Endothelial cell (in vitro differentiated cells): Measurements from ENCODE around the gene TMEM114. TPM values are rescaled to one million over a fixed set of nuclear protein-coding genes. Genes with fewer than 3 reads are reported as not detected.

Source experiments
- DNase-seq: peaks from one replicate; pipeline ENCODE4 v3.0.0; 2021; ENCODE audit warnings: low spot score
- H3K27ac Mint-ChIP-seq: one replicate; pipeline ENCODE4 v1.8.0; 2021; ENCODE audit warnings: mixed read lengths, inconsistent platforms; ENCODE audit not compliant: unreplicated experiment
- H3K27me3 Mint-ChIP-seq: one replicate; pipeline ENCODE4 v1.8.0; 2021; ENCODE audit warnings: mild to moderate bottlenecking, moderate library complexity, mixed read lengths, inconsistent platforms; ENCODE audit not compliant: unreplicated experiment
- H3K36me3 Mint-ChIP-seq: one replicate; pipeline ENCODE4 v1.8.0; 2021; ENCODE audit warnings: mild to moderate bottlenecking, low read depth, mixed read lengths, inconsistent platforms; ENCODE audit not compliant: unreplicated experiment
- H3K4me1 Mint-ChIP-seq: one replicate; pipeline ENCODE4 v1.8.0; 2021; ENCODE audit warnings: mild to moderate bottlenecking, mixed read lengths, inconsistent platforms; ENCODE audit not compliant: unreplicated experiment
- H3K4me3 Mint-ChIP-seq: one replicate; pipeline ENCODE4 v1.8.0; 2021; ENCODE audit warnings: mild to moderate bottlenecking, mixed read lengths, inconsistent platforms; ENCODE audit not compliant: unreplicated experiment
- H3K9me3 Mint-ChIP-seq: one replicate; pipeline ENCODE4 v1.8.0; 2021; ENCODE audit warnings: mixed read lengths, inconsistent platforms; ENCODE audit not compliant: unreplicated experiment
- total RNA-seq: library from RNA; stranded (reverse); fragmentation: NEBNext Ultra II Directional; extraction: Animal tissue kit (Norgen Biotek cat#: 25700); gene quantifications from one replicate; pipeline ENCODE4 v1.2.1, GENCODE V29; 2021; ENCODE audit not compliant: unreplicated experiment
- TF ChIP-seq, protein P1 (sequence below): fragments of 200-600 bp; sonication (generic); IDR thresholded peaks from one replicate; pipeline ENCODE4 v1.5.0; 2021; ENCODE audit warnings: antibody characterized with exemption; ENCODE audit not compliant: unreplicated experiment

Gene TMEM114
- total RNA-seq, 1 donor from 2014 or later: not detected

DNA sequence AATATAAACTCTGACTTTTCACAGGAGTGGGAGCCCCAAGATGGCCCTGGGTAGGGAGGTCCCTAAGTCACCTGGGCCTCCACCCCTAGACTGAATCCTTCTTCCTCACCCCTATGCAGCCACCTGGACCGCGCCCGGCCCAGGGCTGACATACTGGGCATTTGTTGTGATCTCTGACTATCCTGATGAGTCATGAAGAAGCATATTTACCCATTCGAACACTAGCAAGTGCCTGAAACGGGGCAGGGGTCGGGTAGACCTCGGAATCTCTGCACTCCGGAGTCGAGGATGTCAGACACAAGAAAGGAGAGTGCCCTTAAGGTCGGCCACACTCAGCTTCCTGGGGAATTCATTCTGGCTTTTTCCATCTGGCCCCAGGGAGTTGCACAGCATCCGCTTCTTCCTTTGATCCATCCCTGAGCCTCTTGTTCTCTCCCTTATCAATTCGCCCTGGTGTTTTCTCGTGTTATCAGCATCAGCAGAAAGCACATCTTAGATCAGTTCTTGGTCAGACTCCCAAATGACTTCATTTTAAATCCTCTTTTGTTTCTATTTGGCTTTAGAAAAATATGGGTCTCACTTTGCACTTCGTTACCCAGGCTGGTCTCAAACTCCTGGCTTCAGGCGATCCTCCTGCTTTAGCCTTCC is 41.6 kb upstream of the TMEM114 start:
- no peak for DNase-seq
- H3K4me3 Mint-ChIP-seq: no peak overlapping the region
- no peaks in the 10 kb centered on the region for H3K27me3 Mint-ChIP-seq
- TF ChIP-seq, protein P1, sequence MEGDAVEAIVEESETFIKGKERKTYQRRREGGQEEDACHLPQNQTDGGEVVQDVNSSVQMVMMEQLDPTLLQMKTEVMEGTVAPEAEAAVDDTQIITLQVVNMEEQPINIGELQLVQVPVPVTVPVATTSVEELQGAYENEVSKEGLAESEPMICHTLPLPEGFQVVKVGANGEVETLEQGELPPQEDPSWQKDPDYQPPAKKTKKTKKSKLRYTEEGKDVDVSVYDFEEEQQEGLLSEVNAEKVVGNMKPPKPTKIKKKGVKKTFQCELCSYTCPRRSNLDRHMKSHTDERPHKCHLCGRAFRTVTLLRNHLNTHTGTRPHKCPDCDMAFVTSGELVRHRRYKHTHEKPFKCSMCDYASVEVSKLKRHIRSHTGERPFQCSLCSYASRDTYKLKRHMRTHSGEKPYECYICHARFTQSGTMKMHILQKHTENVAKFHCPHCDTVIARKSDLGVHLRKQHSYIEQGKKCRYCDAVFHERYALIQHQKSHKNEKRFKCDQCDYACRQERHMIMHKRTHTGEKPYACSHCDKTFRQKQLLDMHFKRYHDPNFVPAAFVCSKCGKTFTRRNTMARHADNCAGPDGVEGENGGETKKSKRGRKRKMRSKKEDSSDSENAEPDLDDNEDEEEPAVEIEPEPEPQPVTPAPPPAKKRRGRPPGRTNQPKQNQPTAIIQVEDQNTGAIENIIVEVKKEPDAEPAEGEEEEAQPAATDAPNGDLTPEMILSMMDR: no peak
- H3K4me1 Mint-ChIP-seq: peaks cover 7% of the 10 kb centered on the region
- H3K27ac Mint-ChIP-seq: no peak overlapping the region
- H3K36me3 Mint-ChIP-seq: peaks cover 34% of the 10 kb centered on the region
- no peaks in the 10 kb centered on the region for H3K9me3 Mint-ChIP-seq

DNA sequence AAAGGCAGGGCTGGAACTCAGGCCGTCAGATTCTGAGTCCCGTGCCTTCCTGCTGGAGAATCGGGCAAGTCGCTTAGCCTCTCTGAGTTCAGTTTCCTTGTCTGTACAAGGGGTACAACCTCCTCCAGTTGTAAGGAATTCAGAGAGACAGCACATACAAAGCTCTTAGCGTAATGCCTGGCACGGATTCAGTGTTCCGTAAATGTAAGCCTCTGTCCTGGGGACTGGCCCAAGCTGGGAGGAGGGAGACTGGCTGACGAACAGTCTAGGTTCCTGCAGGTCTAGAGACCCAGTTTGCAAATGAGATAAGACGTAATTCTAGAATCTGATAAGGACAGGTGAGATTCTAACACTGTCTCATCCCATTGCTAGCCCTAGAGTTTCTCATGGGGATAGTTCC is 41.1 kb upstream of the TMEM114 start:
- Mint-ChIP-seq H3K27me3 (no peaks in the 10 kb centered on the region), H3K9me3 (no peaks in the 10 kb centered on the region), H3K27ac (no peak overlapping the region), H3K36me3 (peaks cover 33% of the 10 kb centered on the region), H3K4me3 (no peak overlapping the region), H3K4me1 (peaks cover 7% of the 10 kb centered on the region)
- DNase-seq: no peak
- TF ChIP-seq, protein P1: no peak

DNA sequence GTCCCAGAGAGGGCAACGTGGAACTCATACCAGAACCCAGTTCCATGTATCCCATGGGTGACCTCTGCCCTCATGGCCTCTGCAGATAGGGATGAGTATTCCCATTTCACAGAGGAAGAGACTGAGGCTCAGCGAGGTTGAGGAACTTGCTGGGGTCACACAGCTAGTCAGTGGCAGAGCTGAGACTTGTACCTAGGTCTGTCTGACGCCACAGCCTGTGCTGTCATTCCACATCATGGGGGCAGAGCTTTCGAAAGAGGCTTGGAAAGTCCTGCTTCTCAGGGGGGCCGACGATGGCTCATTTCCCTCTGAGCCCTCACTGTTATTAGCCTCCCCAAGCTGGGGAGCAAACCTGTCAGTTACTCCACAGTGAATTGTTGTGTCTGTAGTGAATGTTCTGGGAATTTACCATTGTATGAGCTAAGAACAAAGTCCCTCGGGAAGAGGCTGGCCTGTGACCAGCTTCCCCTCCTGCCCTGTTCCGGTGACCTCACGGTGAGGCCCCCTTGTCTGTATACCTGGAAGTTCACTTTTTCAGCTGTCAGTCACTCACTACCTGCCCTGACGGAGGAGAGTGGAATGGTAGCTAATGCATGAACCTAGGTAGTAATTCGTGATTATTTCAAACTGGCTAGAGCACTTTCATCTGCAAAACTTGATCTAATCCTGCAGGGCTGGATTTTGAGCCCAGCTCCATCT is 40.1 kb upstream of the TMEM114 start:
- TF ChIP-seq, protein P1: no peak
- Mint-ChIP-seq H3K9me3 (no peaks in the 10 kb centered on the region), H3K27ac (no peak overlapping the region), H3K36me3 (peaks cover 32% of the 10 kb centered on the region), H3K4me3 (no peak overlapping the region), H3K27me3 (no peaks in the 10 kb centered on the region), H3K4me1 (peaks cover 7% of the 10 kb centered on the region)
- no peak for DNase-seq

DNA sequence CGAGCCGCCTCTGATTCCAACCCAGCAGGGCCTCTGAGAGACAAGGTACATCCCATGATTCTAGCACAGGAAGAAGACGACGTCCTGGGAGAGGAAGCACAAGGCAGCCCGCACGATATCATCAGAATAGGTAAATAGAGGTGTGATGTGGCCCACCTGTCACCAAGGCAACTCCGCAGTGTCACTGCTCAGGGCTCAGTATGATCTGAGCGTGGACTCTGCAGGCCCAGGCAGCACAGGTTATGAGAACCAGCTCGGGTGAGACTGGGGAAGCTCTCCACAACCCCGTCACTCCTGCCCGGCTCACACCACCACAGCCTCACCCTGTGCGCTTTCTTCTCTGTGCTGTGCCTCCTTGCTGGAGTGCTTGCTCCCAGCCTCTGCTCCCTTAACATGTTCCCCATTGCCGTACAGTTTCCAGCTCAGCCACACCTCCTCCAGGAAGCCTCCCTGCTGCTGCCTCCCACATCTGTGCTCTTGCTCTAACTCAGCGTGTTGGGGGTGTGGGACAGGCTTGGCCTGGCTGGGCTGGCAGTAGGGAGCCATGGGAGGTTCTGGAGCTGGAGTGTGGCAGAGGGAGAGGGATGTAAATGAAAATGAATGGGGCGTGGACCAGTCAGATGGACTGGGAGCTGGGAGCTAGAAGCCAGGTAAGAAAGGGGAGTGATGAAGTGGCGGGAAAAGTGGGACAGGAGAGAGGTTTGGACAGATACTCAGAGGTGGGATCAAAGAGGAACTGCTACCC is 38.8 kb upstream of the TMEM114 start:
- peaks cover 7% of the 10 kb centered on the region for H3K4me1 Mint-ChIP-seq
- peak overlapping the region; percentile 40 for H3K27ac Mint-ChIP-seq
- H3K9me3 Mint-ChIP-seq: no peaks in the 10 kb centered on the region
- H3K27me3 Mint-ChIP-seq: no peaks in the 10 kb centered on the region
- no peak for DNase-seq
- H3K36me3 Mint-ChIP-seq: peaks cover 32% of the 10 kb centered on the region
- peak overlapping the region; percentile 59 for H3K4me3 Mint-ChIP-seq
- TF ChIP-seq, protein P1: no peak
